ENCODE data around the gene INHA. TPM values are rescaled to one million over a fixed set of nuclear protein-coding genes. Genes with fewer than 3 reads are reported as not detected.

INHA gene
- total RNA-seq, 1 experiment from 2014 or later = 0.31 TPM

DNA sequence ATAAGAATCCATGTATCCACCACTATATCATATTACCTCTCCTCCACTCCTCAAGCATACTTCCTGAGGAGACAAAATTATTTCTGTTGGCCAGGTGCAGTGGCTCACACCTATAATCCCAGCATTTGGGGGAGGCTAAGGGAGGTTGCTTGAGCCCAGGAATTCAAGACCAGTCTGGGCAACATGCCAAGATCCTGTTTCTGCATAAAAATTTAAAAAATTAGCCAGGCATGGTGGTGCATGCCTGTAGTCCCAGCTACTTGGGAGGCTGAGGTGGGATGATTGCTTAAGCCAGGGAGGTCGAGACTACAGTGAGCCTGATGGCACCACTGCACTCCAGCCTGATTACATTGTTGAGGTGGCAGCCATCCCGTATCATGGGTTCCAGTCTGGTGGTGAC, 9.2 kb downstream of the INHA start:
- Histone ChIP-seq H3K4me1 (ENCODE audit: insufficient read depth, low read length) (peaks cover 4% of the 10 kb centered on the region; the same call in 1 of the 2 replicates), H3K9me3 (ENCODE audit: control insufficient read depth, low read depth, low read length) (no peaks in the 10 kb centered on the region), H2BK12ac (ENCODE audit: insufficient read length, low read depth, low read length) (no peak overlapping the region), H3K79me2 (ENCODE audit: insufficient read depth, low read length) (no peaks in the 10 kb centered on the region), H3K9ac (ENCODE audit: extremely low read depth, insufficient read length, low read length) (no peak overlapping the region), H2BK5ac (ENCODE audit: insufficient read length, low read length) (no peak overlapping the region), H3K27me3 (ENCODE audit: insufficient read depth, low read length) (no peaks in the 10 kb centered on the region; the same call in 1 of the 2 replicates), H3K27ac (ENCODE audit: insufficient read length, low read depth, low read length) (no peak overlapping the region), H2BK15ac (ENCODE audit: low read depth, low read length) (no peak overlapping the region), H3K14ac (ENCODE audit: insufficient read depth, low read length) (no peak overlapping the region), H4K20me1 (ENCODE audit: control insufficient read depth, insufficient read depth, insufficient read length) (no peaks in the 10 kb centered on the region), H2BK20ac (ENCODE audit: low read depth, low read length, poor library complexity, severe bottlenecking) (no peak overlapping the region), H2AFZ (ENCODE audit: low read length) (no peak overlapping the region), H3K79me1 (ENCODE audit: insufficient read depth, low read depth, low read length, poor library complexity, severe bottlenecking) (no peaks in the 10 kb centered on the region), H3K23ac (ENCODE audit: insufficient read length, low read depth, low read length) (no peak overlapping the region), H3K23me2 (ENCODE audit: insufficient read length, low read depth, low read length, poor library complexity, severe bottlenecking) (no peaks in the 10 kb centered on the region), H3T11ph (ENCODE audit: low read length) (no peak overlapping the region), H3K4me2 (ENCODE audit: insufficient read depth, insufficient read length, low read length) (no peak overlapping the region), H2AK5ac (ENCODE audit: insufficient read length, low read length) (no peak overlapping the region), H4K5ac (ENCODE audit: insufficient read length, low read depth, low read length) (no peak overlapping the region), H4K91ac (ENCODE audit: insufficient read length, low read depth, low read length) (no peak overlapping the region), H3K56ac (ENCODE audit: insufficient read length, low read depth, low read length) (no peak overlapping the region), H3K4ac (ENCODE audit: low read depth, low read length) (no peak overlapping the region), H2BK120ac (ENCODE audit: low read depth, low read length, poor library complexity, severe bottlenecking) (no peak overlapping the region), H3K18ac (ENCODE audit: insufficient read length, low read depth, low read length) (no peak overlapping the region), H4K8ac (replicated peaks; ENCODE audit: insufficient read length, low read depth, low read length) (no peak overlapping the region)
- Mint-ChIP-seq H3K4me1 (peaks cover 27 to 32% of the 10 kb centered on the region in 2 experiments), H3K36me3 (ENCODE audit: insufficient read depth in 1 of 3, low read depth in 3 of 3) (no peaks in the 10 kb centered on the region), H3K27ac (no peak overlapping the region), H3K9me3 (no peaks in the 10 kb centered on the region; a peak in 1 of 5 replicates), H3K4me3 (no peak overlapping the region), H3K27me3 (ENCODE audit: low read depth) (peaks cover 17% of the 10 kb centered on the region)
- DNase-seq = no peak
- no CpG with 5 or more reads among the region's 2 CpGs for WGBS (ENCODE audit: extremely low coverage, insufficient read length, low lambda C conversion rate)
- TF ChIP-seq, protein P1, sequence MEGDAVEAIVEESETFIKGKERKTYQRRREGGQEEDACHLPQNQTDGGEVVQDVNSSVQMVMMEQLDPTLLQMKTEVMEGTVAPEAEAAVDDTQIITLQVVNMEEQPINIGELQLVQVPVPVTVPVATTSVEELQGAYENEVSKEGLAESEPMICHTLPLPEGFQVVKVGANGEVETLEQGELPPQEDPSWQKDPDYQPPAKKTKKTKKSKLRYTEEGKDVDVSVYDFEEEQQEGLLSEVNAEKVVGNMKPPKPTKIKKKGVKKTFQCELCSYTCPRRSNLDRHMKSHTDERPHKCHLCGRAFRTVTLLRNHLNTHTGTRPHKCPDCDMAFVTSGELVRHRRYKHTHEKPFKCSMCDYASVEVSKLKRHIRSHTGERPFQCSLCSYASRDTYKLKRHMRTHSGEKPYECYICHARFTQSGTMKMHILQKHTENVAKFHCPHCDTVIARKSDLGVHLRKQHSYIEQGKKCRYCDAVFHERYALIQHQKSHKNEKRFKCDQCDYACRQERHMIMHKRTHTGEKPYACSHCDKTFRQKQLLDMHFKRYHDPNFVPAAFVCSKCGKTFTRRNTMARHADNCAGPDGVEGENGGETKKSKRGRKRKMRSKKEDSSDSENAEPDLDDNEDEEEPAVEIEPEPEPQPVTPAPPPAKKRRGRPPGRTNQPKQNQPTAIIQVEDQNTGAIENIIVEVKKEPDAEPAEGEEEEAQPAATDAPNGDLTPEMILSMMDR (conservative IDR thresholded peaks at IDR 0.05) = no peak
